A549 (cell line): ENCODE data around the gene LDLRAD4. TPM values are rescaled to one million over a fixed set of nuclear protein-coding genes. Genes with fewer than 3 reads are reported as not detected.

Source experiments
- ATAC-seq, 2 experiments: fragments of 200-7000 bp in 1 of 2; fragments of >200 bp in 1 of 2; cut with Nextera tagmentation in 1 of 2; cut with Tn5 transposase in 1 of 2; 3 replicates each; pipeline versions ENCODE4 v1.8.0 to v1.9.1; 2018 to 2020; ENCODE audit warnings: mild to moderate bottlenecking in 1 of 2, moderate library complexity in 1 of 2
- CTCF ChIA-PET: fragments of 300-600 bp; sonication (Branson Sonifier 250); formaldehyde crosslinking; extraction: SDS; loops from one replicate; lab custom pipeline; 2021; ENCODE audit warnings: antibody characterized with exemption, inconsistent platforms; lab: Yijun Ruan, JAX
- POLR2A ChIA-PET: fragments of 350-600 bp; formaldehyde crosslinking; extraction: SDS; loops from one replicate; lab custom pipeline; 2021; ENCODE audit warnings: antibody characterized with exemption, inconsistent platforms; lab: Yijun Ruan, JAX
- DNase-seq, 2 experiments: peaks; one replicate each; pipeline versions ENCODE4 v3.0.0 to v3.0.0-alpha.2; 2011 to 2016; ENCODE audit warnings: low read depth in 1 of 2, low spot score in 1 of 2
- FAIRE-seq: peaks from 2 replicates; lab custom pipeline; 2011; peaks lifted over from hg19 to GRCh38; lab: Jason Lieb, UNC
- H3K27ac ChIP-seq, 2 experiments: fragments of >200 bp; sonication (Bioruptor Twin); formaldehyde crosslinking; 3 replicates each; pipeline ENCODE4 v1.5.1; 2016 to 2017
- H3K4me1 ChIP-seq: fragments of >200 bp; sonication (Bioruptor Twin); formaldehyde crosslinking; 3 replicates; pipeline ENCODE4 v1.6.1; 2016
- H3K4me2 ChIP-seq: fragments of >200 bp; sonication (Bioruptor Twin); formaldehyde crosslinking; 3 replicates; pipeline ENCODE4 v1.6.1; 2016
- H3K4me3 ChIP-seq: fragments of >200 bp; sonication (Bioruptor Twin); formaldehyde crosslinking; 3 replicates; pipeline ENCODE4 v1.5.1; 2016
- H3K9me3 ChIP-seq: fragments of >200 bp; sonication (Bioruptor Twin); formaldehyde crosslinking; 3 replicates; pipeline ENCODE4 v1.6.1; 2016
- ATOH8 ChIP-seq: fragments of 250-450 bp; sonication (Bioruptor Pico); IDR thresholded peaks from 2 replicates; pipeline ENCODE4 v1.5.0; 2020; ENCODE audit warnings: low read depth, mild to moderate bottlenecking, moderate library complexity
- BCL3 ChIP-seq: fragments of >200 bp; sonication (Bioruptor Twin); formaldehyde crosslinking; IDR thresholded peaks from 3 replicates; pipeline ENCODE4 v1.6.1; 2016
- BHLHE40 ChIP-seq: IDR thresholded peaks from 2 replicates; pipeline ENCODE4 v1.6.1; 2012; ENCODE audit warnings: low read depth, low read length, inconsistent platforms
- CBX2 ChIP-seq: fragments of 200-600 bp; sonication (generic); IDR thresholded peaks from 2 replicates; pipeline ENCODE4 v1.6.1; 2016; ENCODE audit warnings: low read depth, mild to moderate bottlenecking, borderline replicate concordance
- CTCF ChIP-seq: fragments of >200 bp; sonication (Bioruptor Twin); formaldehyde crosslinking; IDR thresholded peaks from 3 replicates; pipeline ENCODE4 v1.5.1; 2016
- EHF ChIP-seq: fragments of 250-450 bp; sonication (Bioruptor Pico); IDR thresholded peaks from 2 replicates; pipeline ENCODE4 v1.5.0; 2020; ENCODE audit warnings: mild to moderate bottlenecking
- HES2 ChIP-seq: fragments of >200 bp; sonication (Bioruptor Twin); formaldehyde crosslinking; IDR thresholded peaks from 2 replicates; pipeline ENCODE4 v1.6.1; 2016
- HOXA7 ChIP-seq: fragments of 250-450 bp; sonication (Bioruptor Pico); IDR thresholded peaks from 2 replicates; pipeline ENCODE4 v1.5.0; 2020; ENCODE audit warnings: mild to moderate bottlenecking, moderate library complexity
- MYC ChIP-seq: IDR thresholded peaks from 2 replicates; pipeline ENCODE4 v1.6.1; 2012; ENCODE audit warnings: mild to moderate bottlenecking, inconsistent platforms, low read length, improper control_type of control experiment, borderline replicate concordance
- NFE2L2 ChIP-seq: fragments of 150-350 bp; conservative IDR thresholded peaks from 2 replicates; pipeline ENCODE4 v1.6.1; 2014; ENCODE audit warnings: low read length
- PBX3 ChIP-seq: IDR thresholded peaks from 2 replicates; pipeline ENCODE4 v1.6.1; 2012
- POLR2A ChIP-seq: IDR thresholded peaks from 2 replicates; pipeline ENCODE4 v1.6.1; 2012; ENCODE audit warnings: mild to moderate bottlenecking, low read length
- POLR2AphosphoS2 ChIP-seq: conservative IDR thresholded peaks from 2 replicates; pipeline ENCODE4 v1.6.1; 2012; ENCODE audit warnings: low read length, improper control_type of control experiment, inconsistent platforms
- RARB ChIP-seq: fragments of 250-450 bp; sonication (Bioruptor Pico); IDR thresholded peaks from 2 replicates; pipeline ENCODE4 v1.8.0; 2021; ENCODE audit warnings: mild to moderate bottlenecking, moderate library complexity
- RCOR1 ChIP-seq: fragments of 150-350 bp; IDR thresholded peaks from 2 replicates; pipeline ENCODE4 v1.6.1; 2014; ENCODE audit warnings: antibody characterized with exemption, low read length, low read depth
- RNF2 ChIP-seq: fragments of 200-600 bp; sonication (generic); IDR thresholded peaks from 2 replicates; pipeline ENCODE4 v1.6.1; 2016; ENCODE audit warnings: low read depth, mild to moderate bottlenecking, antibody characterized with exemption, moderate library complexity, borderline replicate concordance
- SMC3 ChIP-seq: fragments of >200 bp; sonication (Bioruptor Twin); formaldehyde crosslinking; IDR thresholded peaks from 3 replicates; pipeline ENCODE4 v1.6.1; 2018; ENCODE audit warnings: inconsistent platforms
- SREBF2 ChIP-seq: fragments of 450-650 bp; IDR thresholded peaks from 2 replicates; pipeline ENCODE4 v1.6.1; 2014; ENCODE audit warnings: mild to moderate bottlenecking, moderate library complexity
- USF2 ChIP-seq: fragments of 450-650 bp; IDR thresholded peaks from 2 replicates; pipeline ENCODE4 v1.6.1; 2014; ENCODE audit warnings: antibody characterized with exemption
- ZNF302 ChIP-seq: fragments of 250-450 bp; sonication (Bioruptor Pico); IDR thresholded peaks from 2 replicates; pipeline ENCODE4 v1.9.0; 2021; ENCODE audit warnings: inconsistent platforms, mild to moderate bottlenecking, moderate library complexity
- WGBS: methylation state at CpG from one replicate; pipeline ENCODE4 v1.1.6; 2017; ENCODE audit errors: missing lambda C conversion rate; 5-methylcytosine and 5-hydroxymethylcytosine counted together
- polyA plus RNA-seq, 4 experiments: library from polyadenylated mRNA; depleted of rRNA in 3 of 4; stranded (reverse); fragments of >200 nt; fragmentation: RNase III in 1 of 4; extraction: RNeasy Plus Mini Kit Qiagen cat#74134 plus additional on column Dnase treatment in 1 of 4; gene quantifications; 2 replicates in 3 of 4; 3 replicates in 1 of 4; pipeline ENCODE4 v1.2.3, GENCODE V29; 2011 to 2017

Gene LDLRAD4
- polyA plus RNA-seq, 2 of the 4 experiments (the other 2 are of a cell fraction): 5.2 to 7.6 TPM

- Histone ChIP-seq H3K4me1 (no peaks in the 10 kb centered on the region), H3K4me2 (no peak overlapping the region), H3K27ac (no peak overlapping the region), H3K4me3 (no peak overlapping the region), H3K9me3 (no peaks in the 10 kb centered on the region)
- TF ChIP-seq PBX3: no peak
- no peak for TF ChIP-seq HES2
- no peak for TF ChIP-seq EHF (CRISPR knock-in tag)
- 78% methylated on average over 17 of the region's 19 CpGs for WGBS
- no peak for ATAC-seq
- ChIA-PET POLR2A (no interaction called here), CTCF (no interaction called here)
- no peak for DNase-seq
- no peak for FAIRE-seq
Observed at GRCh38 chr18:13382954-13383827, 164.6 kb downstream of the LDLRAD4 start.

GRCh38 chr18:13386891-13387801, 168.6 kb downstream of the LDLRAD4 start:
- no peak for TF ChIP-seq USF2
- TF ChIP-seq SREBF2: no peak
- TF ChIP-seq PBX3: no peak
- TF ChIP-seq HOXA7 (CRISPR knock-in tag): no peak
- TF ChIP-seq RARB: no peak
- TF ChIP-seq POLR2AphosphoS2: no peak
- TF ChIP-seq SMC3: no peak
- no peak for TF ChIP-seq MYC
- no peak for TF ChIP-seq BCL3
- no peak for TF ChIP-seq HES2
- no peak for TF ChIP-seq RCOR1
- no peak for TF ChIP-seq CBX2
- TF ChIP-seq ATOH8 (CRISPR knock-in tag): no peak
- no peak for TF ChIP-seq CTCF
- TF ChIP-seq RNF2: no peak
- TF ChIP-seq ZNF302: no peak
- no peak for TF ChIP-seq NFE2L2
- no peak for TF ChIP-seq BHLHE40
- TF ChIP-seq POLR2A: no peak
- Histone ChIP-seq H3K9me3 (no peaks in the 10 kb centered on the region), H3K4me1 (no peaks in the 10 kb centered on the region), H3K4me3 (no peak overlapping the region), H3K4me2 (no peak overlapping the region), H3K27ac (no peak overlapping the region)
- ChIA-PET CTCF (no interaction called here), POLR2A (no interaction called here)
- FAIRE-seq (no peak), ATAC-seq (no peak), DNase-seq (no peak)
- WGBS: 65% methylated on average over 7 of the region's 40 CpGs
